Activated naive CD4-positive, alpha-beta T cell treated with anti-CD3 and anti-CD28 coated beads for 36 hours (primary cell): Measurements from ENCODE around the gene TSC22D3. TPM values are rescaled to one million over a fixed set of nuclear protein-coding genes. Genes with fewer than 3 reads are reported as not detected.

ENCODE experiments used
- CTCF ChIA-PET: fragments of 350-600 bp; sonication (Branson Sonifier 250); formaldehyde crosslinking; loops from one replicate; lab custom pipeline; 2021; ENCODE audit warnings: antibody characterized with exemption; lab: Charles Lee
- DNase-seq: peaks from one replicate; pipeline ENCODE4 v3.0.0-alpha.2; 2020
- H3K27ac Mint-ChIP-seq: one replicate; pipeline ENCODE4 v1.8.0; 2021; ENCODE audit warnings: mild to moderate bottlenecking, mixed read lengths
- H3K27me3 Mint-ChIP-seq: one replicate; pipeline ENCODE4 v1.8.0; 2021; ENCODE audit warnings: low read depth, mixed read lengths
- H3K36me3 Mint-ChIP-seq: one replicate; pipeline ENCODE4 v1.8.0; 2021; ENCODE audit warnings: low read depth, mixed read lengths
- H3K4me1 Mint-ChIP-seq: one replicate; pipeline ENCODE4 v1.8.0; 2021; ENCODE audit warnings: low read depth, mixed read lengths
- H3K4me3 Mint-ChIP-seq: one replicate; pipeline ENCODE4 v1.8.0; 2021; ENCODE audit warnings: mild to moderate bottlenecking, moderate library complexity, mixed read lengths
- H3K9me3 Mint-ChIP-seq: one replicate; pipeline ENCODE4 v1.8.0; 2021; ENCODE audit warnings: mixed read lengths
- intact Hi-C: fragments of 100-400 bp; cut with micrococcal nuclease; formaldehyde crosslinking; loops from one replicate; pipeline ENCODE4 v1.15.1; 2023
- total RNA-seq, 2 experiments: library from RNA; stranded (reverse); gene quantifications; one replicate each; pipeline ENCODE4 v1.2.3, GENCODE V29; 2021

The TSC22D3 gene
- total RNA-seq, 2 experiments from 2014 or later: 28.0 to 29.2 TPM

DNA sequence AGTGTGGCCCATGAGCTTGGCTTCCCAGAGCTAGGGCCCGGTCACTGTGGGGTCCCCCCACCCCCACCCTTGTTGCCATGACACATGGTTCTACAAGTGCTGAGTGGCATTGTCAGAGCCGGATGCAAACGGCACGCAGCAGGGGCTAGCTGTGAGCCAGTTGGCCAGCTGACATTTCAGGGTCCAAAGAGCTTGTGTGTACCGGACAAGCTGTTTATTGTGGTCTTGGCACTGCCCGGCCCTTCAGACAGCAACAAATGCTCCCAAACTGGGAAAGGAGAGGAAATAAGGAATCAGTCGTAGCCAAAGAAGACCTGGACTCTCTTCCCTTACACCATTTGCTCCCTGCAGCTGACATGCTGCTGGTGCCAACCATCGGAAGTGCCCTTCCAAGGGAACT lies 36.8 kb downstream of the TSC22D3 start:
- CTCF ChIA-PET: interaction anchor here (0.6 kb wide), 1 partner anchor 66 kb away, joined by 4 read pairs; no protein-coding TSS in a partner anchor
- intact Hi-C loops: no loop called here
- Mint-ChIP-seq H3K36me3 (no peaks in the 10 kb centered on the region), H3K4me3 (no peak overlapping the region), H3K4me1 (peaks cover 35% of the 10 kb centered on the region), H3K27me3 (no peaks in the 10 kb centered on the region), H3K9me3 (no peaks in the 10 kb centered on the region), H3K27ac (no peak overlapping the region)
- no peak for DNase-seq

DNA sequence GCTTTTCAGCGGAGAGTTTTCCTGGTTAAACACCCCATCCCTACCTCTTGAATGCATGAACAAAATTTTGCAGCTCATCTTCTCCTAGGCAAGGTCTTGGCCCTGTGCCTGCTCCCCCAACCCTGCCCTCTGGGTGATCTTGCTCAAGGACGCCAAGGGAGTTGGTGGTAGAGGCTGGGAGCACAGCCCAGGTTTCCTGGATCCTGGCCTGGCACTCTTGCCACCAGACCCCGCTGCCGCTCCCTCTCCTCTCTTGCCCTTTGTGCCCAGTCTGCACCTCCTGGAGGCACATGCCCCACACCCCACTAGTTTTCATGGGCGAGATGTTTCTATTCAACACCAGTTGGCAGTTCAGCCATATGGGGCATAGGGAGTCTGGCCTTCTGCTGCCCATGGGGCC lies 37.3 kb downstream of the TSC22D3 start:
- Mint-ChIP-seq H3K27me3 (no peaks in the 10 kb centered on the region), H3K4me1 (peaks cover 33% of the 10 kb centered on the region), H3K36me3 (no peaks in the 10 kb centered on the region), H3K4me3 (no peak overlapping the region), H3K9me3 (no peaks in the 10 kb centered on the region), H3K27ac (no peak overlapping the region)
- CTCF ChIA-PET: interaction anchor here (1.1 kb wide), 1 partner anchor 65 kb away, joined by 3 read pairs; no protein-coding TSS in a partner anchor
- DNase-seq: no peak
- intact Hi-C loops: no loop called here

DNA sequence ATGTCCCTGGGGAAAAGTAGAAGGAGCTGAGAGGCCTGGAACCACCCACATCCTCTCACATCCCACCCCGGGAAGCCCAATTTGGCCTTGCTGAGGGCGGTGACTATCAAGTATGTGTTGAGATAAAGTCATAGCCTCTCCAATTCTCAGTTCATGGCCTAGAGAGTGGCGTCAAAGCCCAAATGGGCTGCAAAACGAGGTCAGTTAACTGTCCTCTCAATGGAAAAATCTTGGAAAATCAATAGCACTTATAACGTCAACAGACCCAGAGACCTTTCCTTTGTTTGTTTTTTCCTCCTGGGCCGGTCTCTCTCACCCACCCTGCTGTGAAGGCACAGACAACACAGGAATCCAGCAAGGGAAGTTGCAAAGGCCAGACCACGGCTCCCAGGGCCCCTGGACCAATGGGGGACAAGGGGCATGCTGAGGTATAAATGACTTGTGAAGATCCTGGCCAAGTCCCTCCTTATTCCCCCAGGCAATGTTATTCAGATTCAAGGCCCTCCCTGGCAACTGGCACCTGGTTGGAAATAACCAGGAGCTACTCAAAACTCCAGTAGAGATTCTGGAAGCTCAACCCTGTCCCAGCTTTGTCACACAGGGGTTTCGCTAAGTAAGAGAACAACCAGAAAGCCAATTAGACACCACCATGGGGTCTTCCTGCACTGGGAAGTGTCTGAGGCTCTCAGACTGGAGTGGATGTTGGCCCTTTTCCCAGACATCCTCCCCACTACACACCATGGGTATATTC lies 38.6 kb downstream of the TSC22D3 start:
- intact Hi-C loops: no loop called here
- Mint-ChIP-seq H3K4me3 (no peak overlapping the region), H3K4me1 (peaks cover 28% of the 10 kb centered on the region), H3K9me3 (no peaks in the 10 kb centered on the region), H3K36me3 (no peaks in the 10 kb centered on the region), H3K27me3 (no peaks in the 10 kb centered on the region), H3K27ac (no peak overlapping the region)
- CTCF ChIA-PET: interaction anchor here (1.1 kb wide), 1 partner anchor 63 kb away, joined by 3 read pairs; no protein-coding TSS in a partner anchor
- no peak for DNase-seq

DNA sequence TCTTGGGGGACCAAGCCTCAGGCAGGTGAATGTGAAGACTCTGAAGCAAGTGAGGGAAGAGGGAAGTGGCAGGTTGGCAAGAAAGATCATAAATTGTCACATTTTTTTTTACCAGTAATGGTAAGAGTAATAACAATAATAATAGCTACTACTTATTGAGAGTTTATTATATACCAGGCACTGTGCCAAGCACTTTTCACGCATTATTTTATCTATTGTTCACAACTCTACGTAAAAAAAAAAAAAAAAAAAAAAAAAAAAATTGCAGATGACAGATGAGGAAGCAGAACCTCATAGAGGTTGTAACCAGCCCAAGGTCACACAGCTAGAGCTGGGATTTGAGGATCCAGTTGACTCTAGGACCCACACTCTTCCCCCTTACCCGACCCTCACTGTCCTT lies 40.9 kb downstream of the TSC22D3 start:
- H3K9me3 Mint-ChIP-seq: no peaks in the 10 kb centered on the region
- DNase-seq: no peak
- H3K4me3 Mint-ChIP-seq: no peak overlapping the region
- intact Hi-C loops: no loop called here
- no peaks in the 10 kb centered on the region for H3K36me3 Mint-ChIP-seq
- CTCF ChIA-PET: interaction anchor here (0.8 kb wide), 1 partner anchor 17 kb away, joined by 3 read pairs; no protein-coding TSS in a partner anchor
- peaks cover 12% of the 10 kb centered on the region for H3K4me1 Mint-ChIP-seq
- no peaks in the 10 kb centered on the region for H3K27me3 Mint-ChIP-seq
- no peak overlapping the region for H3K27ac Mint-ChIP-seq

DNA sequence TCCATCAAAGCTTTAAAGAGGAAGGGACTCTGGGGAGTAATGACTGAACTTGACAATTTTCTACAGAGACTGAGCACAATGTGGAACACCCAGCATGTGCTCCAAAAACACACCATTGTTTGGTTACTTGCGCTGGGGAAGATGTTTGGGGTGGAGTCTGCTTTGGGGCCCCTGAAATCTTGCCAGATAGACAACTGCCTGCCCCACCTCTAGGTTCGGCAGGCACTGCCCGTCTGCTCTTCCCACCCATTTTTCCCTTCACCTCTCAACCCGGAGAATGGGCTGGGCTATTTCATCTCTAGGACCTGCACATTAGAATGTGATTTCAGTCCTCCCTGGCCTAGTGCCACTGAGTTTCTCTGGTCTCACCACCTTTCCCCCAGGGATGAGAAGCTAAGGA lies 41.9 kb downstream of the TSC22D3 start:
- H3K36me3 Mint-ChIP-seq: no peaks in the 10 kb centered on the region
- no peaks in the 10 kb centered on the region for H3K27me3 Mint-ChIP-seq
- H3K9me3 Mint-ChIP-seq: no peaks in the 10 kb centered on the region
- H3K27ac Mint-ChIP-seq: no peak overlapping the region
- intact Hi-C loops: no loop called here
- no peak for DNase-seq
- H3K4me1 Mint-ChIP-seq: peaks cover 7% of the 10 kb centered on the region
- CTCF ChIA-PET: no interaction called here
- H3K4me3 Mint-ChIP-seq: no peak overlapping the region

DNA sequence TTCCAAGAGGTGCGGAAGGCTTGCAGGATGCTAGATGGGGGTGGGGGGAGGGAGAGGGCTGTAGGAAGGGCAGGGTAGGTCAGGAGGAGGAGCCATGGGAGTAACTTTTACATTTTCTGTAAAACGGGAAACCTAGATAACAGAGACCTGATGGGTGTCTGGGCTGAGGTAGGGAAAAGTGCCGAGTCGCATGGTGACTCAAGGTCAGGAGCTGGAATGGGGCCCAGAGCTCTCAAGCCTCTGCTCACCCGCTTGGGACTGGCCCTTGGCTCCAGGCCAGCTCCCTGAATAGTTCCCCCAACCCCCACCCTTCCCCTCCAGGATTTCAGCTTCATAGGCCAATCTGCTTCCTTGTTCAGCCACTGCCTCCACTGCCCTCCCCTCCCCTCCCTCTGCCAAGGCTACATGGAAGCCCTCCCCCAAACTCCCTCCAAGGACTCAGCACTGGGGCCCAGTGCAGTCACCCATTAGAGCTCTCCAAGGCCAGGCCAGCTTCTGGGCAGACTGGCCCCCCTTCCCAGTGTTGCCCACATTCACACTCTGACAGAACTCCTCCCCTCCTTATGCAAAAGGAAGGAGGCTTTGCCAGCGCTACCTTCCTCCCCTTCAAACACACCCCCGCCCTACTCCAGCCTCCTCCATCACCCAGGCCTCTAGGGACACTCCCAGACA lies 43.6 kb downstream of the TSC22D3 start:
- no peaks in the 10 kb centered on the region for H3K36me3 Mint-ChIP-seq
- no peak for DNase-seq
- peaks cover 9% of the 10 kb centered on the region for H3K4me1 Mint-ChIP-seq
- no peaks in the 10 kb centered on the region for H3K9me3 Mint-ChIP-seq
- no peak overlapping the region for H3K4me3 Mint-ChIP-seq
- no peak overlapping the region for H3K27ac Mint-ChIP-seq
- intact Hi-C loops: no loop called here
- H3K27me3 Mint-ChIP-seq: no peaks in the 10 kb centered on the region
- CTCF ChIA-PET: interaction anchor here (0.7 kb wide), 1 partner anchor 75 kb away, joined by 3 read pairs; no protein-coding TSS in a partner anchor

DNA sequence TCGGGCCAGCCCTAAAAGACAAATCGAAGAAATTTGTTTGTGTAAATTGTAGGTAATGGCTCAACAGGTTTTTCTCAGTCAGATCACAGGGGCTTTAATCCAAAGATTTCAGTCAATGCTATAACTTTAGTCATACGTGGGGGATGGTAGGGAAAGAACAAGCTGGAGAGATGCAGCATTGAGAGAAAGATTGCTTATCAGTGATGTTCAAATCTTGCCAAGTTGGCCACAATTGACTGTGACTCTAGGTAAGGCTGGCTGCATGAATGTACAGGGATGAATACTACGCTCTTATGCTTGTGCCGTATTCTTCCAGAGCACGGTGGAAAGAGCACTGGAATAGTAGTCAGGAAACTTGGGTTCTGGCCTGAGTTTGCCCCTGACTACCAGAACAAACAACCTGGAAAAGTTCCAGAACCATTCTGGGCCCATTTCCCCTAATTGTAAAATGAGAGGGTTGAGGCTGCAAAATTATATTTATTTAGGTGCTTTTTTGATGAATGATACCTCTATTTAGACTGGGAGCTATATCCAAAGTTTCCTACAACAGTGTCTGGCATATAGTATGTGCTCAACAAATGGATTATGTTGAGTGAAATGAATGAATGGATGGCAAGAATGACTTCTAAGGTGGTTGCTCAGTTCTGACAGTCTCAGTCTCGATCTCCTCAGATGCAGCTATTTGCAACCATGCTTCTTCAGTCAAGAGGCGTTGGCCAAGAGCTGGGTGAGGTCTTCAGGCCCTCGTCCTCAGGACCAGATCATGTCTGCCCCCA lies 44.4 kb downstream of the TSC22D3 start:
- CTCF ChIA-PET: no interaction called here
- peaks cover 9% of the 10 kb centered on the region for H3K4me1 Mint-ChIP-seq
- H3K27ac Mint-ChIP-seq: no peak overlapping the region
- DNase-seq: no peak
- no peak overlapping the region for H3K4me3 Mint-ChIP-seq
- H3K9me3 Mint-ChIP-seq: no peaks in the 10 kb centered on the region
- no peaks in the 10 kb centered on the region for H3K27me3 Mint-ChIP-seq
- no peaks in the 10 kb centered on the region for H3K36me3 Mint-ChIP-seq
- intact Hi-C loops: no loop called here

DNA sequence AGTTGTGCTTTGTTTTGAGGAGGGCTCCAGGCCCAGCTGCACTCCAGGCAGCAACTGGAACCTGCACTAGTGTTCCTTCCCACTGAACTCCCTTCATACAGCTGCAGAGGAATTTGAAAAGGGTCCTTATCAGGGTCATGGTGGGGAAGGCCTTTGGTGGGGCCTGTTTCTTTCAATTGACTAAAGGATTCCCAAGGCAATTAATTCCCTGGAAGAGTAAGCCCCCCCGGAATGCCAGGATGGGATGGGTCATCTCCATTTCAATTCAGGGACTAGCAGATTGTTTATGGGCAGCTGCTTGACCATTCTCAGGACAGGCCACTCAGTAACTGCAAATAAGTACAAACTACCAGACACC lies 45.3 kb downstream of the TSC22D3 start:
- no peak overlapping the region for H3K4me3 Mint-ChIP-seq
- H3K36me3 Mint-ChIP-seq: no peaks in the 10 kb centered on the region
- CTCF ChIA-PET: interaction anchor here (1.0 kb wide), 1 partner anchor 45 kb away, joined by 4 read pairs; the partner anchor contains the start of gene TSC22D3
- H3K27me3 Mint-ChIP-seq: no peaks in the 10 kb centered on the region
- no peak for DNase-seq
- peaks cover 9% of the 10 kb centered on the region for H3K4me1 Mint-ChIP-seq
- intact Hi-C loops: no loop called here
- no peaks in the 10 kb centered on the region for H3K9me3 Mint-ChIP-seq
- H3K27ac Mint-ChIP-seq: no peak overlapping the region

DNA sequence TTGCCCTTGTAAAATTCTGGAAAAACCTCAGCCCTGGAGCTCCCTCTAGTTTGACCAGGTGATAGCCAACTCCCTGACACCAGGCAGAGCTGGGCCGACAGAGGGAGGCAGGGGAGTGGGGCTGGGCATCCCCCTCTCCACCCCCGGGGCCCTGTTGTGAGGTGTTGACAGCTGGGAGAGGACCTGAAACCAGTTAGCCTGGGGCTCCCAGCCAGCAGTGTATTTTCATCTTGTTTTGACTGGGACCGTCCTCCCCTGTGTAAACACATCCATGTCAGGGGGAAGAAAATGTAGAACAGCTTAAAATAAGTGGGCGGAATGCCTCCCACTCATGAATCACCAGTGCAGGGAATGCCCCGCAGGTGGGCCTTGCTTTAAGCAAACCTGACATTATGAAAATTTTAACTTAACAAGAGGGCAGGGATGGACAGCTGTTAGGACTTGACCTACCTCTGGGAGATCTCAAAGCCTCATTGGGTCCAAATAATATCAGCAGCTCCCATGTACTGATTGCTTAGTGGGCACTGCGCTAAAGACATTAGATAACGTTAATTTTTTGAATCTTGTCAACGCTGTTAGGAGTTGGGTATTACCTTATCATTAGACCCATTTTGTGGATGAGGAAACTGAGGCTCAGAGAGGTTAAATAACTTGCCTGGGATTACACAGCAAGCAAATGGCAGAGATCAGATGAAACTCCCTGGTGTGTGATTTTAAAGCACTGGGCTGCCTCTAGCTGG lies 45.9 kb downstream of the TSC22D3 start:
- no peak for DNase-seq
- intact Hi-C loops: no loop called here
- no peaks in the 10 kb centered on the region for H3K36me3 Mint-ChIP-seq
- H3K9me3 Mint-ChIP-seq: no peaks in the 10 kb centered on the region
- H3K27me3 Mint-ChIP-seq: no peaks in the 10 kb centered on the region
- no peak overlapping the region for H3K27ac Mint-ChIP-seq
- CTCF ChIA-PET: interaction anchor here (1.0 to 2.1 kb wide), 4 partner anchors 10 to 70 kb away, joined by 3 to 13 read pairs (median 4); partner anchors contain the start of gene TSC22D3
- peaks cover 9% of the 10 kb centered on the region for H3K4me1 Mint-ChIP-seq
- no peak overlapping the region for H3K4me3 Mint-ChIP-seq

DNA sequence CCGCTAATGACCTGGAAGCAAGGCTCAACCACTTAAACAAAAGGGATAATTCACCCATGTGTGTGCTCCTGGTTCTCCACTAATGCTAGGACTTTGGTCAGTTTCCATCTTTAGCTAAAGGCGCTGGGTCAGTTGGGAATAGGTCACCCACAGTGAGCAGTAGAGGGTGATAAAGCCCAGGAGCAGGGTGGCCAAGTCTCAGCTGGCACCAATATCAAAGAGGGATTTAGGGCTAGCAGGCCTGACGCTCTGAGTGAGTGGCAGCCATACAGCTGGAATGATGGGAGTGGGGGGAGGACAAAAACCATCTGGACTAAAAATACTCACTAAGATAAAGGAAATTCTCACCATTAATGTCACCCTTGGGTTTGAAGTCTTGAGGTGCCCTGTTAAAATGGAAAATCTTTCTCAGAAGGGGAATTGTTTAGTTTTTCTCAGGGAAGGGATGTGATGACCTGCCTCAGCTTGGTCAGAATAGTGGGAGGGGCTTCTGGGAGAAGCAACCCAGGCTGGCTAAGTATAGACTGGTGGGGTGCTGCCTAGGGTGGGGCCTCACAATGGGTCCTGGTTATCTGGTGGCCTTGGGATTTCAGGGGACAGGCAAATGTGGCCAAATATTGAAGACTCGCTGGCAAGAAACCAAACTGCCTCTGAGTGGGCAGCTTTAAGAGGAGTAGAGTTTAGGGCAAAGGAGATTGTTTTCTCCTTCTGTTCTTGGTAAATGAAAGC lies 47.1 kb downstream of the TSC22D3 start:
- no peaks in the 10 kb centered on the region for H3K27me3 Mint-ChIP-seq
- no peaks in the 10 kb centered on the region for H3K9me3 Mint-ChIP-seq
- intact Hi-C loops: no loop called here
- H3K36me3 Mint-ChIP-seq: no peaks in the 10 kb centered on the region
- H3K4me1 Mint-ChIP-seq: peaks cover 9% of the 10 kb centered on the region
- CTCF ChIA-PET: interaction anchor here (1.5 to 2.1 kb wide), 2 partner anchors 9 to 69 kb away, joined by 5 to 13 read pairs; no protein-coding TSS in a partner anchor
- no peak overlapping the region for H3K4me3 Mint-ChIP-seq
- no peak for DNase-seq
- no peak overlapping the region for H3K27ac Mint-ChIP-seq

DNA sequence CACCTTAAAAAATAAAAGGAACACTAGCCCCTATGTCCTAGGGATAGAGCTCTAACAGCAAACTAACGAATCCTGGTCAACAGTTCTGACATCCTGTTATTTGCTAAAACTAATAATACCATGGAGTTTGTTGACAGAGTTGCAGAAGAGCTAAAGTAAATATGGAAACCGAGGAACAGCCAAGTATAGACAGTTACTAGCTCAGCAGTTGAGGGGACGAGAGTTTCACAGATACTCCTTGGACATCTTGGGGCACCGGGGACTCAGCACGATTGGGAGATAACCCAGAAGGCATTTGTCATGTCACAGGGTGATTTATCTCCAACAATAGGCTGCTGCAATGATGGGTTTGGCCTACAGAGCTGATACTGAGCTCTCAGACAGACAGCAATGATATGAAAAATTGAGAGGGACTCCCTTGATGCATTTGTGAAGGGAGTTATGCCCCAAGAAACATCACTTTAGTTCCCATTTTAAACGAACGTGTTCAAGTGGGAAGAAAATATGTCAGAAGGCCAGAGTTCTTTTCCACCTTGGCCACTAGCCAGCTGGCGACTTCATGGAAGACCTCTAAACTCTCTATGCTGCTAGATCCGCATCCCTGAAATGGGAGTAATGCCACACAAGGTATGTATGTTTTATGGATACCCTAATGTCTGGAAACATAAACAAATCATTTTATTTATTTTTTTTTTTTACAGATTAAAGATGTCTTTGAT lies 48.6 kb downstream of the TSC22D3 start:
- intact Hi-C loops: no loop called here
- no peaks in the 10 kb centered on the region for H3K36me3 Mint-ChIP-seq
- CTCF ChIA-PET: interaction anchor here (0.7 kb wide), 1 partner anchor 54 kb away, joined by 6 read pairs; no protein-coding TSS in a partner anchor
- no peaks in the 10 kb centered on the region for H3K9me3 Mint-ChIP-seq
- no peaks in the 10 kb centered on the region for H3K27me3 Mint-ChIP-seq
- no peak overlapping the region for H3K27ac Mint-ChIP-seq
- no peak for DNase-seq
- H3K4me3 Mint-ChIP-seq: no peak overlapping the region
- H3K4me1 Mint-ChIP-seq: peaks cover 5% of the 10 kb centered on the region
